ENCODE measurements around the gene MALRD1. TPM values are rescaled to one million over a fixed set of nuclear protein-coding genes. Genes with fewer than 3 reads are reported as not detected.

MALRD1 gene
- total RNA-seq, 4 donors from 2014 or later: 58.6 to 357 (median 249) TPM

GRCh38 chr10:19168584-19168983 is 120.0 kb downstream of the MALRD1 start:
- Histone ChIP-seq H3K27me3 (no peaks in the 10 kb centered on the region), H3K4me1 (no peaks in the 10 kb centered on the region), H3K9me3 (no peaks in the 10 kb centered on the region), H3K27ac (no peak overlapping the region), H3K4me3 (no peak overlapping the region), H3K36me3 (no peaks in the 10 kb centered on the region)
- no peak for DNase-seq
- TF ChIP-seq CTCF (IDR thresholded peaks at IDR 0.05) (peak in 1 of 6 experiments; percentile 17), POLR2A (IDR thresholded peaks at IDR 0.05) (no peak)

- H3K9me3 ChIP-seq: no peaks in the 10 kb centered on the region
- H3K27me3 ChIP-seq: no peaks in the 10 kb centered on the region
- H3K27ac ChIP-seq: no peak overlapping the region
- no peaks in the 10 kb centered on the region for H3K4me1 ChIP-seq
- no peaks in the 10 kb centered on the region for H3K36me3 ChIP-seq
- H3K4me3 ChIP-seq: no peak overlapping the region
- no peak for DNase-seq
- TF ChIP-seq POLR2A (IDR thresholded peaks at IDR 0.05) (no peak), CTCF (IDR thresholded peaks at IDR 0.05) (no peak)
Observed at GRCh38 chr10:19169041-19169440, 120.4 kb downstream of the MALRD1 start.

DNA sequence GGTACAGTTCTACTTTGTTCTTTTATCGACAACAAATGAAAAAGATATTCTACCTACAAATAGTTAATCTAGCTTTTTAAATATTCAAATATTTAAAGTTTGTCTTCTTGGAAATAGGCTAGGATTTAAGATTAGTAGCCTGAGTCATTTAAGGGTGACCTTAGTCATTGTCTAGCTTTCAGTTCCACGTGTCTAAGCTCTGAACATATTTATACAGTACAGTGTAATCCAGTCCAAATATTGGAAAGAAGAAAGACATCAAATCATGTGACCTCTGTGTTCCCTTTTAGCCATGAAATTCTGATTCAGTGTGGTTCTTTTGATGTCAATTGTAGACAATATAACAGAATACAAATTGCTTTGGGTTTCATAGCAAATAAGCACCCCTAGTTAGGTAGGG is 121.1 kb downstream of the MALRD1 start:
- H3K27me3 ChIP-seq: no peaks in the 10 kb centered on the region
- TF ChIP-seq CTCF (IDR thresholded peaks at IDR 0.05) (no peak), POLR2A (IDR thresholded peaks at IDR 0.05) (no peak)
- no peaks in the 10 kb centered on the region for H3K9me3 ChIP-seq
- H3K36me3 ChIP-seq: no peaks in the 10 kb centered on the region
- no peak for DNase-seq
- no peak overlapping the region for H3K4me3 ChIP-seq
- H3K27ac ChIP-seq: no peak overlapping the region
- no peaks in the 10 kb centered on the region for H3K4me1 ChIP-seq

DNA sequence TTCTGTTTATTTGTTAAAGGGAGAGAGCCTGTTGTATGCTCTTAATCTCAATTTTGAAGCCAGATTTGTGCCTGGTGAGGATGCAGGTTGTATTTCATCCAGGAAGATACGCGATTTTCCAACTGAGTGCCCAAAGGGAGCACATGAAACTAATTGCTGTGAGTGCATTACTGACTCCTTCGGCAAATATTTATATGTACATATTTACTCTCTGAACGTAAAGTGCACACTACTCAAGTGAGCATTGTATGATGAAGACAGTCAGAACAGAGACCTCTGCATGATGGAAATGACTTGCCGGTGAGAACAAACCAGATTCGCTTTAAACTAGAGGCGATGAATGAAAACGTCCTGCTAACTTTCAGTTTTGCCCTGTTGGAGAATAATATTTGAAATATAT is 130.1 kb downstream of the MALRD1 start:
- no peaks in the 10 kb centered on the region for H3K27me3 ChIP-seq
- H3K27ac ChIP-seq: no peak overlapping the region
- no peak for DNase-seq
- H3K4me3 ChIP-seq: no peak overlapping the region
- TF ChIP-seq CTCF (IDR thresholded peaks at IDR 0.05) (no peak), POLR2A (IDR thresholded peaks at IDR 0.05) (no peak)
- no peaks in the 10 kb centered on the region for H3K9me3 ChIP-seq
- no peaks in the 10 kb centered on the region for H3K4me1 ChIP-seq
- H3K36me3 ChIP-seq: no peaks in the 10 kb centered on the region

GRCh38 chr10:19184891-19185290 is 136.3 kb downstream of the MALRD1 start:
- Histone ChIP-seq H3K4me3 (no peak overlapping the region), H3K9me3 (no peaks in the 10 kb centered on the region), H3K27ac (no peak overlapping the region), H3K27me3 (no peaks in the 10 kb centered on the region), H3K36me3 (peaks cover 0 to 6% (median 0%) of the 10 kb centered on the region in 3 donors), H3K4me1 (no peaks in the 10 kb centered on the region)
- TF ChIP-seq POLR2A (IDR thresholded peaks at IDR 0.05) (no peak), CTCF (IDR thresholded peaks at IDR 0.05) (no peak)
- no peak for DNase-seq

GRCh38 chr10:19194866-19195265 is 146.3 kb downstream of the MALRD1 start:
- H3K4me3 ChIP-seq: no peak overlapping the region
- H3K36me3 ChIP-seq: no peaks in the 10 kb centered on the region
- TF ChIP-seq CTCF (IDR thresholded peaks at IDR 0.05) (no peak), POLR2A (IDR thresholded peaks at IDR 0.05) (no peak)
- no peaks in the 10 kb centered on the region for H3K4me1 ChIP-seq
- H3K27me3 ChIP-seq: no peaks in the 10 kb centered on the region
- no peaks in the 10 kb centered on the region for H3K9me3 ChIP-seq
- no peak for DNase-seq
- no peak overlapping the region for H3K27ac ChIP-seq

Data from Peyer's patch (tissue), 4 donors.